ENCODE measurements around the gene CCT3.
"Not testable (repeated sequence)": the region's sequence is repeated elsewhere in the genome, so short reads cannot be mapped to it uniquely, and the experiment has no call there.

- TF ChIP-seq POLR2A, CTCF (IDR thresholded peaks at IDR 0.05): not testable (repeated sequence)
Observed at GRCh38 chr1:156369685-156370286, 31.7 kb upstream of the CCT3 start.

Measured in adrenal gland (tissue), 5 donors.